Spleen (tissue), 7 donors: ENCODE results near the gene ZNF23.

Experiments
- POLR2A ChIP-seq, 3 donors: fragments of 450-650 bp; IDR thresholded peaks; one replicate each; pipeline ENCODE4 v1.5.1; 2017; ENCODE audit warnings: antibody characterized with exemption in 3 of 3, mild to moderate bottlenecking in 1 of 3
- POLR2AphosphoS5 ChIP-seq, 3 donors: sonication (generic); formaldehyde crosslinking; IDR thresholded peaks; one replicate each; pipeline ENCODE4 v1.5.1; 2017; ENCODE audit warnings: antibody characterized with exemption in 3 of 3
- TF ChIP-seq, protein P1 (sequence below), 11 experiments: fragments of 200-600 bp in 7 of 11; fragments of 450-650 bp in 4 of 11; sonication (generic) in 4 of 11; IDR thresholded peaks in 8 of 11; conservative IDR thresholded peaks in 3 of 11; 1 replicate in 7 of 11; 2 replicates in 4 of 11; pipeline versions ENCODE4 v1.4.0 to v1.8.0; 2016 to 2021; ENCODE audit warnings: antibody characterized with exemption in 11 of 11, inconsistent platforms in 4 of 11, mild to moderate bottlenecking in 1 of 11
- donor health status: DM: no; HTN: no; CAD: no; lungs with moderate emphysema.
- donor health status: DM: no; HTN: no; CAD: no.
- donor health status: DM: no; HTN: no; CAD: no.

GRCh38 chr16:71473891-71474290, 11.8 kb upstream of the ZNF23 start:
- TF ChIP-seq, protein P1, sequence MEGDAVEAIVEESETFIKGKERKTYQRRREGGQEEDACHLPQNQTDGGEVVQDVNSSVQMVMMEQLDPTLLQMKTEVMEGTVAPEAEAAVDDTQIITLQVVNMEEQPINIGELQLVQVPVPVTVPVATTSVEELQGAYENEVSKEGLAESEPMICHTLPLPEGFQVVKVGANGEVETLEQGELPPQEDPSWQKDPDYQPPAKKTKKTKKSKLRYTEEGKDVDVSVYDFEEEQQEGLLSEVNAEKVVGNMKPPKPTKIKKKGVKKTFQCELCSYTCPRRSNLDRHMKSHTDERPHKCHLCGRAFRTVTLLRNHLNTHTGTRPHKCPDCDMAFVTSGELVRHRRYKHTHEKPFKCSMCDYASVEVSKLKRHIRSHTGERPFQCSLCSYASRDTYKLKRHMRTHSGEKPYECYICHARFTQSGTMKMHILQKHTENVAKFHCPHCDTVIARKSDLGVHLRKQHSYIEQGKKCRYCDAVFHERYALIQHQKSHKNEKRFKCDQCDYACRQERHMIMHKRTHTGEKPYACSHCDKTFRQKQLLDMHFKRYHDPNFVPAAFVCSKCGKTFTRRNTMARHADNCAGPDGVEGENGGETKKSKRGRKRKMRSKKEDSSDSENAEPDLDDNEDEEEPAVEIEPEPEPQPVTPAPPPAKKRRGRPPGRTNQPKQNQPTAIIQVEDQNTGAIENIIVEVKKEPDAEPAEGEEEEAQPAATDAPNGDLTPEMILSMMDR (IDR thresholded peaks at IDR 0.05 in 8 of 11, conservative IDR thresholded peaks at IDR 0.05 in 3 of 11): no peak
- no peak for TF ChIP-seq POLR2AphosphoS5 (IDR thresholded peaks at IDR 0.05)
- TF ChIP-seq POLR2A (IDR thresholded peaks at IDR 0.05): no peak
